Measurements from ENCODE around the gene CABCOCO1. TPM values are rescaled to one million over a fixed set of nuclear protein-coding genes. Genes with fewer than 3 reads are reported as not detected.
A peak's percentile ranks its signal among the peaks of the same experiment; 100 is the strongest.

Gene CABCOCO1, protein sequence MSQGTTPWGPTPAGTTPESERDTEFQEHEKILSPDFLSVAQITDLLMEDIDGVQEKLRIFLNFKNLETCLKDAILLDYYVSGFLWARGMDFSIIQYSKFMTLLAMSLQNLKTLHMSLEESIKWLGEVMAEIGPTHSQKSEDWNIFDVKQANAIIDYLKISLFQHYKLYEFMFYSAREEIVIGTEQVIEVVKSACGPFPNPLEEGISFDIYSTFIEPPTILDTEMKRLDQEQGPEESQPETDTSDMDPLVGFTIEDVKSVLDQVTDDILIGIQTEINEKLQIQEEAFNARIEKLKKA
- not detected for total RNA-seq

DNA sequence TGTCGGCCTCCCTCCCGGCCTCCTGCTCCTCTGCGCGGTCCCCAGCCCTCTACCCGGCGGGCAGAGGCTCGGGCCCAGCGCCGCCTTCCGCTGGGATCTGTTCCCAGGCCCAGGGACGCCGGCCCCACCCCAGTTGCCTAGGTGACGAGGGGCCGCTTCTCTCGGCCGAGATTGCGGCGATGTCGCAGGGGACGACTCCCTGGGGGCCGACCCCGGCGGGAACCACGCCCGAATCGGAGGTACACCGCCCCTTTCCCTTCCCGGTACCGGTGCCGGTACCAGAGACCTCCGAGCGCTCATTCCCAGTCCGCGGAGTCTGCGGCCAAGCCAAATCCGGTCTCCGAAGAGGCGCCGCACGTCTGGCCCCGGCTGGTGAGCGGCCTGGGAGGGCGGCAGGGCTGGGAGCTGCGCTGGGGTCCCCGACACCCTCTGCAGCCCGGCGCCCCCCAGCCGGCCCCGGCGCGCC is at the start of gene CABCOCO1:
Gene CABCOCO1 (plus strand): TSS at position 136 of the 466 bp plus-strand sequence. CDS start 44 bp downstream, at position 180.
- ATAC-seq (peak; percentile 79), DNase-seq (ENCODE audit: low spot score) (peak; percentile 48)

DNA sequence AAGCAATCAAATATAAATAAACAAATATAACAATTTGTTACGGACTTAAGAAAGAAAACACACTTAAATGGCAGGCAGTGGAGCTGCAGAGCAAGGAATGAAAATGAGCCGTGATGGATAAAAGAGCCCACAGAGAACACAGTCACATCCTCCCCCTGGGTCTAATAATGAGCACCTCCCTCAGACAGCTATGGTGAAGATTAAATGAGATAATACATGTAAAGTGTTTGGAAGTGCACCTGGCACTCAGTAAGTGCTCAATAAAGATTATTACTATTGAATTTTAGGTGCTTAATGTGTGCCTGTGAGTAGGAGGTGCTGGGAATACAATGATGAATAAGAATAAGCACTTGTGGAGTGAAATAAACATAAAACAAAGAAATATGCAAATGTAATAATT is 49.1 kb upstream of the CABCOCO1 start:
- DNase-seq (ENCODE audit: low spot score) (no peak), ATAC-seq (no peak)

DNA sequence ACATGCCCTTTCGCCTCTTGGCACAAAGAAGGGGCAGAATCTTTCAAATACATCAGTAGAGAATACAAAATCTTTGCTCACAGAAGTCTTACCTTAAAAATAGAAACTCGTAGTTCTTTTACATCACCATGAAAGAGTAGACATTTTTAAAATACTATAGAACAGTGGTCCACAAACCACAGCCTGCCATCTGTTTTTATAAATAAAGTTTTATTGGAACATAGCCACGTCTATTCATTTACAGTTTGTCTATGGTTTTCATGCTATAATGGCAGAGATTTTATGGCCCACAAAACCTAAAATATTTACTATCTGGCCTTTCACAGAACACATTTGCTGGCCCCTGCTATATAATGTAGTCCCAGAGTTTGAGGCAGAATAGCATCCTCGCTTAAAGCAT is 46.1 kb upstream of the CABCOCO1 start:
- ATAC-seq (no peak), DNase-seq (ENCODE audit: low spot score) (no peak)

DNA sequence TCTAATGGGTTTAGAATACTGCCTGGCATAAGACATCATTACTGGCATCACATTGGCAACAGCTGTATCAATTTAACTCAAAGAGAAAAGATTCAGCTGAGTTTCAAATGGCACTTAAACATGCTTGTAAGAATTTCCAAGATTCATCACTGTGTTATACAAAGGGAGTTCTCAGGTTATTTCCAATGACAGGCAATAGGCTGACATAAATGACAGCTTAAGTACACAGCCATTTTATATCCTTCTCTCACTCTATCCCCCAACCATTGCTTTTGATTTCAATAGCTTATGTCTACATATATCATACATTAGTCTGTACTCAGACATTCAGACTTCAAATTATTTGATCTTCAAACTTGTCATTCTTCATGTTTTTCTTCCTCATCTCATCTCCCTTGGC is 45.5 kb upstream of the CABCOCO1 start:
- ATAC-seq (no peak), DNase-seq (ENCODE audit: low spot score) (no peak)

- ATAC-seq (no peak), DNase-seq (ENCODE audit: low spot score) (no peak)
Observed at GRCh38 chr10:61617586-61617985, 45.1 kb upstream of the CABCOCO1 start.

DNA sequence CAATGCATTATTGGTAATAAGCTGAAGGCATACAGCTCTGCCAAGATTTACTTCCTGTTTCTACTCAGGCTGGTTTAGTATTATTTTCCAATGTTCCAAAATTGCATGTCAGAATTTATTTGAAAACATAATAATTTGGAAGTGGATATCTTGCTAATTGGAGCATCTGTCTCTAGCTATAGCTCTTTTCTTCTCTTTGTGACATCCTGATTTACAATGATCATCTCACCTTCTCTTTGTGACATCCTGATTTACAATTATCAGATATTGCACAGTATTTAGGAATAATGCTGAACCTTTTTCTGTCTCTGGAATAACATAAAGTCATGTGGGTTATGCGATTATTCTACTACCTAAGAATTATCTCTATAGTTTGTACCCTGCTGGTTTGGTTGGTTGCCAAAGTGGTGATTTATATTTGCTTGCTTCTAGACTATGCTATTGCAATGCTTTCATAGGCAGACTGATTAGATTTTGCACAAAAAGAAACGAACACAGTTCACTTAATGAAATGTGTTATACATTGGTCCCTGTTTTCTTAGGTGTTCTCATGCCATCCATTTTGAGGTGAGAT is 44.3 kb upstream of the CABCOCO1 start:
- ATAC-seq (no peak), DNase-seq (ENCODE audit: low spot score) (no peak)

GRCh38 chr10:61620506-61620905 is 42.2 kb upstream of the CABCOCO1 start:
- ATAC-seq, result no peak

GRCh38 chr10:61621605-61622051 is 41.1 kb upstream of the CABCOCO1 start:
- ATAC-seq (peak; percentile 64), DNase-seq (ENCODE audit: low spot score) (no peak)

More at GRCh38 chr10:61620506-61620905, 42.2 kb upstream of the CABCOCO1 start:
- no peak for DNase-seq (ENCODE audit: low spot score)

DNA sequence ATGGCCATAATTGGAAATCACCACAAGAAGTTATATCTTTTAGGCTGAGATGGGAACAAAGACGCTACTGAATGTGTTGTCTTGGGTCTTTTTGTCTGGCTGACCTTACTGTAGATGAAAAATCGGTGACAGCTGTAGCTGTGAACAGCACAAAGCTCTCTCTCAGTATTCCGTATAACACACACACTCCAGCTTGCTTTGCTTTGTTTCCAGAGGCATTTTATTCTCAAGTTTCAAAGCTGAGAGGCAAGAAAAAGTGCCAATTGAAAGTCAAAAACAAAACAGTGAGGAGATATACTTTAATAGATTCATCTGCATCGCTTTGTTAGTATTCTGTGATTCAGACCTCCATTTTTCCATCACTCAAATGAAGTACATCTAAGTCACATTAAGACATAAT is 39.6 kb upstream of the CABCOCO1 start:
- ATAC-seq, result no peak
- no peak for DNase-seq (ENCODE audit: low spot score)

- DNase-seq (ENCODE audit: low spot score), result no peak
- ATAC-seq, result no peak
Observed at GRCh38 chr10:61626209-61626608, 36.5 kb upstream of the CABCOCO1 start.

- no peak for ATAC-seq
- DNase-seq (ENCODE audit: low spot score), result no peak
Observed at GRCh38 chr10:61627266-61627665, 35.5 kb upstream of the CABCOCO1 start.

DNA sequence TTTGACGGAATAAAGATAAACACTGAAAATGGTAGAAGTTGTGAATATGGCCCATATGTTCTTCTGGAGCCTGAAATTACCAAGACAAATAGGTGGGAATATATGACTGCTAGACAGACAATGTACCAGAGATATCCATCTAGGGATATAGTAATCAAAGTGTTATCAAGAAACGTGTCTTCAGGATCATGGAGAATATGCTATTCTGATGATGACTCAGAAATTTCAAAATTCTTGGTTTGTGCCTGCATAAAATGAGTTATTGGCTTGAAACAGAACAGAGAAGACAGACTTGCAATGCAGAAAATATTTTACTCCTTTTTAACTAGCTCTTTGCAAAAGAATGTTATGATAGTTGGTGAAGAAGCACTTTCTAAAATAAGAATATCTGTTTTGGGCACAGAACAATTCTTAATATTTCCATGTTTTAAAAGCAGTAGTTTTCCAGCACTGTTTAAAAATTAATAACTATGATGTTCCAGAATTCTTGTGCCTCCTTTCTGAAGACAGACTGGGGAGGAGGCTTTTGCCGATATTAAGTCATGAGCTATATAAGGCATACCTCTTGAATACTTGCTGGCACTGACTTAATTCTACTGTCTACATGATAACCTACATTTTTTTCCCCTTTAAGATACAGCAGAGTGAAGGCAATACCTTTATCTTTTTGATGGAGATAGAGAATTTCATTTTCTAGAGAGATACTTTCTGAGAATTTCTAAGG is 34.4 kb upstream of the CABCOCO1 start:
- ATAC-seq (no peak), DNase-seq (ENCODE audit: low spot score) (no peak)

DNA sequence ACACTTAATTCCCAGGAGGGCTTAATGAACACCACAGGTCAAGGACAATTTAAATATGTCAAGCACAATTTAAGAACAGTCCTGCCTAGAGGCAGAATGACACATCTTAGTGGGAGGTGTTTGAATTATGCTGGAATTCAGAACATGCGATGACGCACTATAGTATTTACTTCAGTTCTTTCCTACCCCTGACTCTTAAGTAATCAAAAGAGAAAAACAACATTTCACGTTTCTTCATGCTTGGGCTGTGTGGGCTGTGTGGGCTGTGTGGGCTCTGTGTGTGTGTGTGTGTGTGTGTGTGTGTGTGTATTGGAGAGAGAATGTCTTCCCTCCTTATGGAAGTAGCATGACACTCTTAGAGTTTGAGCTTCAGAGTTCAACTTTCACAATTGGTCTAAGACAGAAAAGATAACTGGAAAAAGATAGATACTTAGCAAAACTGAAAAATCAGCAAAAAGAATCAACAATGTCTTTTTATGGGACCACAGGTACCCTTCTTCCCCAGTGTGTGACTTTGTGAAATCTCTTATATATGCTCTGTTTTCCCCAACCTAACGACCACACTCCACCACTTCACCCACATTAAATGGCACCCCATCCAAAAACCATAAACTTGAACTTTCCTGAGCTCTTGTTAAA is 33.7 kb upstream of the CABCOCO1 start:
- DNase-seq (ENCODE audit: low spot score), result no peak
- no peak for ATAC-seq

DNA sequence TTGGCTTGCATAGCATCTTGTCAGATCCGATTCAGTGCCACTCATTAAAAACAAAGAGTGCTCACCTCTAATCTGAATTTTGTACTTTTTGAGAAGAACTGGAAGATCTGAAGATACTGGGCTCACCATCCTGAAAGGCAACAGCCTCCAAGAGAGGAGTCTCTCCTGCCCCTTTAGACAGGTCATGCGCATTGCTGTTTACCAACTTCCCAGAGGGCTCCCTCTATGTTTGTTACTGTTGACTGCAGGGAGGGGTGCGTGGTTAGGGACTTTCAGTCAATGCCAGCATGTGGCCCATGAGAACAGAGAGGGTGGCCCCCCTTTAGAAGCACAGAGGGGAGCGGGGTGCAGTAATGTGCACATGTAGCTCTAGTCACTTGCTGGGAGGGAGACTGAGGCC is 33.2 kb upstream of the CABCOCO1 start:
- no peak for DNase-seq (ENCODE audit: low spot score)
- no peak for ATAC-seq

- ATAC-seq (no peak), DNase-seq (ENCODE audit: low spot score) (no peak)
Observed at GRCh38 chr10:61632057-61632670, 30.6 kb upstream of the CABCOCO1 start.

DNA sequence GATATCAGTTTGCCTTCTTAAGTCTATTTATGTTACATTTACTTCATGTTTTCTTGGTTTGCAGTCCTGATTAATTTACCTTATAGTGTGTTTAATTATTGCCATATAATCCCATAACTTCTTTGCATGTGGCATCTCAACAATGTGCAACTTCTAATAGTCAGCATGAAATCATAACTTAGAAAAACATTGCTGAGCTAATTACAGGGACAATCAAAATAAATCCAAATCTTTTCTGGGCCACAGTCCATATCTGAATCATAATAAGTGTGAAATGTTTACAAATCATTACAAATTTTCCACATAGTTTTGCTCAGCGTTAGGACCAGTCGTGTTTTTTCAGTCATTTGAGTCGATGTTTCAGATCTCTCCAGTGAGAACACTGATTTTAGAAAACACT is 29.1 kb upstream of the CABCOCO1 start:
- no peak for ATAC-seq
- no peak for DNase-seq (ENCODE audit: low spot score)

DNA sequence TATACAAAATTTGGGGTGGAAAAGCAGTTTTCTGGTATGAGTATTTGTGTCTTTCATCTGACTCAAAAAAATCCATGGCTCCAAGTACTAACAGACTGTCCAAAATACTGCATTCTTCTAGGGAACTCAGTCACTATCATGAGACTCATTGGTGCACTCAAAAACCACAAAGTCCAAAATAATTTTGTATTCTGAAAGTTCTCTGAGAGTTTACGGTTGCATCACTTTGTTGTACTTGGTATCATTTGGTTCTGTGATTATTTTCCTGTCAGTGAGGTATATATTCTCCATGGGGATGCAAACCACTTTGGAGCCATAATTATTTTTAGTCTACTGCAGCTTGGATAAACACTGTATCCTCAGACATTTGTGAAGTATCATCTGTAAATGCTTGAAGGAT is 28.0 kb upstream of the CABCOCO1 start:
- no peak for DNase-seq (ENCODE audit: low spot score)
- no peak for ATAC-seq

GRCh38 chr10:61635471-61635870 is 27.3 kb upstream of the CABCOCO1 start:
- no peak for ATAC-seq

GRCh38 chr10:61635932-61636331 is 26.8 kb upstream of the CABCOCO1 start:
- DNase-seq (ENCODE audit: low spot score) (no peak), ATAC-seq (no peak)

More at GRCh38 chr10:61635471-61635870, 27.3 kb upstream of the CABCOCO1 start:
- DNase-seq (ENCODE audit: low spot score), result no peak

- no peak for ATAC-seq
- no peak for DNase-seq (ENCODE audit: low spot score)
Observed at GRCh38 chr10:61639952-61640351, 22.8 kb upstream of the CABCOCO1 start.

DNA sequence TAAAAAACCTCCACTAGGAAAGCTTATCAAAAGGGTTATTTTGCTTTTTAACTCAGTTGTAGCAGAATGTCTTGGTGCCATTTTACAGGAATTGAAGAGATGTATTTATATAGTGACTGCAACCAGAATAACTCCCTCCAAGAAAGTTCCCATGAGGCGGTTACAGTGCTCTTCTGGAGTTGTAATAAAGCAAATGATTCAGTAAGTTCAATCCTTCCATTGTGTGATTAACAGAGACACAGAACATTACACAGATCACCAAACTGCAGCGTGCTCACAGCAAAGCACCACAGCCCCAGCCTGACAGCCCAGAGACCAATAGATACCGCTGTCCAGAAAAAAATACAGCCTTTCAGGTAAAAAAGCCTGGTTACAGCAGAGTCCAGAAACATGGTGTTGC is 21.9 kb upstream of the CABCOCO1 start:
- ATAC-seq, result no peak
- DNase-seq (ENCODE audit: low spot score), result no peak
